Right lung (tissue), 5 donors: Measurements from ENCODE around the gene MDK. TPM values are rescaled to one million over a fixed set of nuclear protein-coding genes. Genes with fewer than 3 reads are reported as not detected.

ENCODE experiments used
- DNase-seq, 2 donors: peaks; one replicate each; pipeline ENCODE4 v3.0.0-alpha.2; 2013
- polyA plus RNA-seq, 5 donors: library from polyadenylated mRNA; unstranded; fragments of 120-200 nt; gene quantifications; one replicate each; pipeline versions ENCODE4 v1.2.1 to v1.2.3, GENCODE V29; 2013; ENCODE audit warnings: inconsistent platforms in 1 of 5, low replicate concordance in 1 of 5; ENCODE audit not compliant: insufficient read length in 5 of 5, insufficient read depth in 1 of 5

The MDK gene
- polyA plus RNA-seq, 5 donors = 772 to 1,227 (median 952) TPM

- no peak for DNase-seq
Measured at GRCh38 chr11:46345131-46345597, 36.3 kb upstream of the MDK start.

GRCh38 chr11:46345881-46346484 lies 35.5 kb upstream of the MDK start:
- no peak for DNase-seq

GRCh38 chr11:46346886-46347636 lies 34.4 kb upstream of the MDK start, which contains the start of gene DGKZ:
Gene DGKZ (plus strand): TSS chr11:46347463. CDS start chr11:46347660, 197 bp downstream.
- peak; percentile 81 to 86 for DNase-seq

- no peak for DNase-seq
Measured at GRCh38 chr11:46347637-46348311, 33.7 kb upstream of the MDK start.

- DNase-seq = no peak
Measured at GRCh38 chr11:46348566-46349401, 32.7 kb upstream of the MDK start.

- DNase-seq = no peak
Measured at GRCh38 chr11:46350695-46351094, 30.8 kb upstream of the MDK start.

GRCh38 chr11:46351148-46351547 lies 30.3 kb upstream of the MDK start:
- DNase-seq = no peak

GRCh38 chr11:46351606-46352005 lies 29.9 kb upstream of the MDK start:
- DNase-seq = no peak

- no peak for DNase-seq
Measured at GRCh38 chr11:46352063-46352841, 29.2 kb upstream of the MDK start.

- DNase-seq = no peak
Measured at GRCh38 chr11:46353698-46354097, 27.8 kb upstream of the MDK start.

GRCh38 chr11:46356924-46357482 lies 24.5 kb upstream of the MDK start:
- no peak for DNase-seq

GRCh38 chr11:46357483-46357936 lies 24.0 kb upstream of the MDK start:
- DNase-seq = no peak

- DNase-seq = no peak
Measured at GRCh38 chr11:46359953-46360352, 21.5 kb upstream of the MDK start.

- no peak for DNase-seq
Measured at GRCh38 chr11:46360878-46361277, 20.6 kb upstream of the MDK start.

GRCh38 chr11:46361283-46362155 lies 19.9 kb upstream of the MDK start:
- DNase-seq = peak; percentile 66 to 75

GRCh38 chr11:46362156-46363030 lies 19.1 kb upstream of the MDK start:
- no peak for DNase-seq

GRCh38 chr11:46363031-46363407 lies 18.4 kb upstream of the MDK start:
- no peak for DNase-seq

- DNase-seq = no peak
Measured at GRCh38 chr11:46363455-46364005, 17.9 kb upstream of the MDK start.
